HG02571 (cell line): ENCODE data around the gene HPCAL1.

Experiments used
- ATAC-seq: cut with Tn5 transposase; IDR thresholded peaks from one replicate; pipeline ENCODE4 v1.9.1; 2021; ENCODE audit warnings: mild to moderate bottlenecking, moderate library complexity; ENCODE audit not compliant: unreplicated experiment

Gene HPCAL1

DNA sequence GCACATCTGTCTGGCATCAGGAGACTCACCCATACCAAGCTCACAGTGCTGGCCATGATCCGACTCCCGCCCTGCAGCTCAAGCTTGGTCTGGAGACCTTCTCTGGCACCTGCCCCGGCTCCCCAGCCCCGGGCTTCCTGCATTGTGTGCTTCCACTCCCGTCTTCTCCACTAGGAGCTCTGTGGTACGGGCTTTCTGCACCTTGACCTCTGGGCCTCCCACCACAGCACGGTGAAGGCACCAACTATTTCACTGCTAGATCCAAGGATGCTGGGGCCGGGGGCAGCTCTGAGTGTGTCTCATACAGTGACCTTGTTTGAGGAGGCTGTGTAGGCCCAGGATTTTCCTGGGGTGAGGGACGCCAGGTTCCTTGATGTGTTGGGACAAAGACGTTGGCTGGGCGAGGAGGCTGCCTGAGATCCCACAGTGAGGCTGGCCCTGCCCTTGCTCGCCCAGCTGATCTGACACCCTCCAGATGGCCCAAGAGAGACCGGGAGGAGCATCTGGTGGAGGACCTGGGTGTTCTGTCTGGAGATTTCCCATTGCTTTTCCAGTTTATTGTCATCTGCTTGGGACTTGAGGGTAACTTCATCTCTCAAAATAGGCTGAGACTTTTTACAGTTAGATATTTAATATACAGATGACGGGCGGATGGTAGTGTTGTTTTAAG lies 64.0 kb downstream of the HPCAL1 start:
- no peak for ATAC-seq

DNA sequence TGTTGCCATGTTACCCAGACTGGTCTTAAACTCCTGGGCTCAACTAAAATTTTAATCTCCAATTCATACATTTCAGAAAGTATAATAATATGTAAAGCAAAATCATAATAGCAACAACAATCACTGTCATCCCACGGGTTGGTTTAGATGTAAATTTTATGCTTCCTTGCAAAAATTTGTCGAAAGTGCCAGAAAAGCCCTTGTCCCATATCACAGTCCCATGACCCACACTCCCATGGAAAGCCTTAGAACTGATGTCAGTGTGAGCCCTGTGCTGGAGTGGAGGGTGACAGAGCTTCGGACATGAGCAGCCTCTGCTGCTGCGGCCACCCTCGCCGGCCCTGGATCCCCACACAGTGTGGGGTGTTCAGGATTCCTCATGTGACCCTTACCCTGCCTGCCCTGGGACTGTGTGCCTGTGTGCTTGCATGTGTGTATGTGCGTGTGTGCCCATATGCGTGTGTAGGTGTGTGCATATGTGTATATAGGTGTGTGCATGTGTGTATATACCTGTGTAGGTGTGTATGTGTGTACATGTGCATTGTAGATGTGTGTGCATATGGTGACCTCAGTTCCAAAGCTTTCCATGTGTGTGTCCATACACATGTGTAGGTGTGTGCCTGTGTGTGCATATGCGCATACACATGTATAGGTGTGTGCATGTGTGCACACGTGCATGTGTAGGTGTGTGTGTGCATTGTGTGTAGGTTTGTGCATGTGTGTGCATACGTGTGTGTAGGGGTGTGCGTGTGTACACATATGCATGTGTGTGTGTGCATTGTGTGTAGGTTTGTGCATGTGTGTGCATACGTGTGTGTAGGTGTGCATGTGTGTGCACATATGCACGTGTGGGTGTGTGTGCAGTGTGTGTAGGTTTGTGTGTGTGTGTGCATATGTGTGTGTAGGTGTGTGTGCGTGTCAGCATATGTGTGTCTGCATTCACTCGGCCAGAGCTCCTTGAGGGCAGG lies 65.1 kb downstream of the HPCAL1 start:
- ATAC-seq = no peak

DNA sequence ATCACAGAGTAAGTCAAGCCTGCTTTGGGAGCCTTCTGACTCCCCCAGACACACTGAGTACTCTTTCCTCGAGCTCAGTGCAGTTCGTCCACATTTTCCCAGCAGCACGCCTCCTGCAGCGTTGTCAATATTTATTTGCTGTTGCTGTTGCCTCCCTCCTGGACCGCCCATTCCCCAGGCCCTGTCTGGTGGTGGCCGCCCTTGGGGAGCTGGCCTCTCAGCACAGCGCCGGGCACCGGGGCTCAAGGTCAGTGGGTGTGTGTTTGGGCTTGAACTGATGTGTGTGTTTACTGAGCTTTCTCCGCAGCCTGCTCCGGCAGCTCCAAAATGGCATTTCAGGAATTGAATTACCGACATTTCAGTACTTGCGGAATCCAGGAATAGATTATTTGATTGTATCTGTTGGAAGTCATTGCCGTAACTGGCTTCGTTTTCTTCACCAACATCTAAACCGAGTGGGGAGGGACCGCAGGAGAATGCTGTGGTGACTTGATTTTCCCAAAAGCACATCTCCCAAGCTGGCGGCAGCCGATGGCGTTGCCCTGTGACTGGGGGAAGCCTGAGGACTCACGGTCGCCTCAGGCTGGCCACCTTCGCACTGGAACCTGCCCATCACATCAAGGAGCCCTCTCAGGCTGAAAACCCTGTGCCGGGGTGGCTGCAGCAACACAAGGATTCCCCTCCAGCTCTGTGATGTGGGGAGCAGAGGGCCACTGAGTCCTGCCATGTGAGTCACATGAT lies 66.0 kb downstream of the HPCAL1 start:
- no peak for ATAC-seq

DNA sequence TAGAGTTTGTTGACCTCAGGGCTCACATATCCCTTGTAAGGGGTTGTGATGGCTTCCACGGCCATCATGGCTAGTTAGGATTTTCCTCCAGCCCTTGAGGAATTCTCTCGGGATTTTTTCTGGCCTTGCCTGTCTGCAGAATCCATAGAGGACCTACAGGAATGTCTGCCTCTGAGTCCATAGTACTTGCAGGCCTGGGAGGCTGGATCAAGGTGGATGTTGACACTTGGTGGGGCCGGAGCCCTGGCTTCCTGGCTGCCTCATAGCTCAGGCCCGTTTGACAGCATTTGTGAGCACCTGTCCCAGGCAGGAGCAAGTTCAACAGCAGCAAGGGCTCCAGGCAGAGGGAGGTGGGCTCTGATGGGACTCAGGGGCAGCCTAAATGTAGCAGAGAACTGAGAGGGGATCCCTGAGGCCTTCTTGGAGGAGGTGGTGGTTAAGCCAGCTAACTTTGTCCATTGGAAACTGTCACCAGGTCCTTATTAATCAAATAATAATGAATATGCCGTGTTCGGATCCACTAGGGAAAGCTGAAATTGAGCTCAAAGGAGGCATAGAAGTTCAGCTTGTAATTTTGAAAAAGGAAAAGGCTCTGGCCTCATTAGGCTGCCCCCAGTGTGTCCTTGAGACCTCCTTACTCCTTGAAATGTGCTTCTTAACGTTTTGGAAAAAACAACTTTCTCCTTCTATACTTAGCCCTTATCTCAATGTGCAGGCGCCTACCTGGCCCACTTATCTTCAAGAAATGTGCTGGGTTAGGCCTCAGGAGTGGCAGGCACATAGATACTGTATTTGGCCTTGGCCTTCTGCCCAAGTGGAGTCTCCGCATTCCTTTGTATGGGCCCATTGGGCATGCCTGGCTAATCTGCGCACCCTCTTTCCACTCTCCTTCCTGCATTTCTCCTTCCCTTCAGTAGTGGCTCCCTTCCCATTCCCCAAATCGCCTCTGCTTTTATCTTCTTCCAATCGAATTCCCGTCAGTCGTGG lies 66.9 kb downstream of the HPCAL1 start:
- ATAC-seq = no peak

DNA sequence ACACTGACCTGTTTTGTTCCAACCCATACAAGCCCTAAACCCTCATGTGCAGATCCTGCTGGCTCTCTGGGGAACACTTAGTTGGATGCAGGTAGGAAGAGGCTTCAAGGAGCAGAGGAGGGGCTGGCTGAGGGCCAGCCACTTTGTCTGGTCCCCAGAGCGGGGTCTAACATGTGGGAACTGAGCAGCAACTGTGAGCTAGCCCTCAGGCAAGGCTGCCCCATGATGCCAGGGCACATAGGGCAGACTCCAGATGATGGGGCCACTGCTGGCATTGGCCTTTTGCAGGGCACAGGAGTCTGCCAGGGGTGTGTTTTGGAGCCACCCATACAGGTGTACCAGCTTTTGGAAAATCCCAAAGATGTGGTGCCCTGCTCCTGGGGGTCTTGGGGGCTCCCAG lies 67.7 kb downstream of the HPCAL1 start:
- no peak for ATAC-seq

DNA sequence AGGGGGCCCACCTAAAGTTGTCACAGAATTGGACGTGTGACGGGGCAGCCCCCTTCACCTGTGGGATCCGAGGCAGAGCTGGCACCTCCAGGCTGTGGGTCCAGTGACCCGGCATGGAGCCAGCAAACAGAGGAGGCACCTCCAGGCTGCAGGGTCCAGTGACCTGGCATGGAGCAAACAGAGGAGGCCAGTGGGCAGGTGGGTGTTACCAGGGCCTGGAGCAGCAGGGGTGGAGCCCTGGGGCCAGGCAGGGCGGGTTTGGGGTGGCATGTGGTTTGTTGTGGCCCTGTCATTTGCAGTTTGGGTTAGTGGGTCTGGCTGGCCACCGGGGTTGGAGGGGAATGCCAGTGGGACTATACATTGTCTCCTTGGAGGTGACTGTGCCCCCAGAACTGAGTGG lies 68.2 kb downstream of the HPCAL1 start:
- ATAC-seq = no peak

DNA sequence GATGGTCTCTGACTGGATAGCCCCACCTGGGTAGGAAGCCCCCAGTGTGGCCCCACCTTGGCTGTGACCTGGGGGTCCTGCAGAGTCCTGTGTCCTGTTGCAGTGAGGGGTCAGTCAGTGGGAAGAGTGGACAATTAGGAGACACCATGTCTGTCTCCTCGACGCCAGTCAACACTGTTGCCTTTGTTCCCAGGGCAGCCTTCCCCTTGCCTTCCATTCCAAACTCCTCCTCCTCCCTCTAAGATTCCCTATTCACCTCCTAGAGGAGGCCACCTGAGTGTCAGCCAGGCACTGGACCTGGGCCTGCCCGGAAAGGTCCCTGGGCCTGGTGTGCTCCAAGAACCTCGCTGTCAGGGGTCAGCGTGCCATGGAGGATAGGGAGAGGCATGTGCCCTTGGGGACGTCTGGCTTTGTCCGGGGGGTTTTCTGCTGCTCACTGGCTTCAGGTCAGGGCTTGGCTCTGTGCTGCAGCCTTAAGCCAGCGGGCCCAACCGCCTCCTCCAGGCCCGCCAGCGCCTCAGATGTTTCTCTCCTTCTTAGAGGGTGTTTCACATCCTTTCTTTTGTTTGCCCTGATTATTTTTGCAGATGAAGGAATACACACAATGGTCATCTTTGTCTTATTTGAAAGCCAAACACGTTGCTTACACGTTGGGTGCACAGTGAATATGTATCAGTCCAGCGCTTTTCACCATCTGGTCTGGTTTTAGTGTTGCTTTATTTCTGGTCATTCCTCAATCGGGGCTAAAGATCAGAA lies 68.9 kb downstream of the HPCAL1 start:
- no peak for ATAC-seq

DNA sequence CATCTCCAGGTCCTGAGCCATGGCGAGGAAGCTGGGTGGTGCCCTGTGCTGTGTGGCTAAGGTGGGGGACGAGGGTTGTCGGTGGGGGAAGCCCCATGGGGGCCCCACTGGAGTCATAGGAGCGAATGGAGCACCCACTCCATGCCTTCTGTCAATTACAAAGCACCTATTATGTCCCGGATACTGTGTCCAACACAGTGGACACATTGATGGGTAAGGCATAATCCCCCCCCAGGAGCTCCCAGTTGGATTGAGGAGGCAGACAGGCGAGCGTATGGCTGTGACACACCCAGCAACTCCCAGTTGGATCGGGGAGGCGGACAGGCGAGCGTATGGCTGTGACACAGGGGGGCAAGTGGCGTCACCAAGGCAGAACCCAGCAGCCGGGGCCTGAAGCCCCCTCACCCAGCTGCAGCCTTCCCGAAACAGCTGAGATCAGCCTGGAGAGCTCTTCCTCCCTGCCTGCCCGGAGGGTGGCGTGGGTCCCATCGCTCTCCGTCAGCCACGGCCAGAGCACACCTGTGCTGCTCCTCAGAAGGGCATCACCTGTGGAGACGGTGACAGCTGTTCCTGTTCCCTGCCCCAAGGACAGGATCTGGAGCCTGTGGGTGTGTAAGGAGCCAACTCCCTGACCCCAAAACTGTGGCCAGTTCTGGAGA lies 69.6 kb downstream of the HPCAL1 start:
- ATAC-seq = no peak

DNA sequence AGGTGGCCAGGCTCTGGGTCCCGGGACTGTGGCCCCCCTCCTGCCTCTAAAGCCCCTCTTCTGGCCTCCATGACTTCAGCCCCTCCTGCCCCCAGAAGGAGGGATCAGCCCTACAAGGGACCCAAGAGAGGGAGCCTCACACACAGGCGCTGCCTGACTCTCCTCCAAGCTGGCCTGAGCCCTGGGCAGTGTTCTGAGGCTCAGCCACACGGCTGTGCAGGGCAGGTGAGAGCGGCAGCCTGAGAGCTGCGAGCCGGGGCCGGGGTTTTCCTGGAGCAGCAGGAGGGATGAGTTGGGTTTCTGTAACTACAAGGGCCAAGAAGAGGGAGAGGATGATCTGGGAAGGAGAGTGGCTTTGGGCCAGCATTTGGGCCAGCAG lies 70.1 kb downstream of the HPCAL1 start:
- ATAC-seq = no peak

DNA sequence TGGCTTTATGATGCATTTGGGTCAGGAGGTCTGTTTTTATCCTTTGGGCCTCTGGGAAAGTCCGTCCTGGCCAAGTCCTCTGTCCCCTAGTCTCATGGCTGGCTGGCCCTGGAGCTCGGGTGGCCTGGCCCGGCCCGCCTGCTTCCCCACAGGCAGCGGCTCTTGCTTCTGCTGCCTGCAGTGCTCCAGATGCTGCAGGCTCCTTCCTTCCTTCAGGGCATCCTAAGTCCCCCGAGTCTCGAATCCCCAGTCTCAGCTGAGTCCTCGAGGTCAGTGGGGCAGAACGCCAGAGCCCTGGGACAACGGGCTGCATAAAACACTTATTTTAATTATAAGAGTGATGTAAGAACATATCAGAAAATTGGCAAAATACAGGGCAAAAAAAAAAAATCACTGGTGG lies 71.2 kb downstream of the HPCAL1 start:
- ATAC-seq = no peak

DNA sequence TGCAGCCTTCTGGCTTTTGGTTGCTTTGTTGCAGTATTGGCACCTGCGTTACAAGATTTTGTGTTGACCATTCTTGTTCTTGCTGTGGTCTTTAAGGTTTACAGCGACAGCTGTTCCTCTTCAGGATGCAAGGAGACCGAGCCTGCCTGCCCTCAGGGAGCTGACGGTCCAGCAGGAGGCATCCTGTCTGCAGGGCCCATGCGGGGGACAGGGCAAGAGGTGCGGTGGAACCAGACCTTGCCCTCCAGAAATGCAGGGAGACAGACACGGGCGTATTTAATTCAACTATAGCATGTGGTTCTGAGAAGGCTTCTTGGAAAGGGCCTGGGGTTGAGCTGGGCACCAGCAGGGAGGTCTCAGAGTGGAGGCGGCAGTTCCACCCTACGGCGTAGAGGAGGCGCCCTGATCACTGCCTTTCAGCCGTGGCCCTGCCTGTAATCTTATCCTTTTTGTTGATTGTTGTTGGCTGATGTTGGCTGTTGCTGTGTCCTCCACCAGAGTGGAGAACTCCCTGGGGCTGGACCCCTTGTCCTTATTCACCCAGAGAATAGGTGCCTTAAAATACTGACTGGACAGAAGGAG lies 71.7 kb downstream of the HPCAL1 start:
- ATAC-seq = no peak

DNA sequence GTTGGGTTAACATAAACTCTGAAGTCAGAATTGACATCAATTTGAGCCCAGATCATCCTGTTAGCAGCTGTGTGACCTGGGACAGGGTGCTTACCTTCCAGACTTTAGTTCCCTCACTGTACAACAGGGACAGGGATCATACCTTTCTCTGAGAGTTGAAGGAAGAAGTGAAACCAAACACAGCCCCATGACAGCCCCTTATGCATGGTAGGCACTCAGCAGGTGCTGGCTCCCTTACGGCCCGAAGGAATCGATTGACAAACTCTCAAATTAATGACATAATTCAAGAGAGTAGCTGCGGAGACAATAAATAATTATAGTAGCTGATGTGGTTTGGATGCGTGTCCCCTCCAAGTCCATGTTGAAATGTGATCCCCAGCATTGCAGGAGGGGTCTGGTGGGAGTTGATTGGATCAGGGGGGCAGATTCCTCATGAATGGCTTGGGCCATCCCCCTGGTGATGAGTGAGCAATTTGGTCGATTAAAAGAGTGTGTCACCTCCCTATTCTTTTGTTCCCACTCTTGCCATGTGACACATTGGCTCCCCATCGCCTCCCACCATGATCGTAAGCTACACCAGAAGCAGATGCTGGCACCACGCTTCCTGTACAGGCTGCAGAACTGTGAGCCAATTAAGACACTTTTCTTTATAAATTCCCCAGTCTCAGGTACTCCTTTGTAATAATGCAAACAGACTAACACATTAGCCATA lies 73.0 kb downstream of the HPCAL1 start:
- peak; percentile 39 for ATAC-seq

DNA sequence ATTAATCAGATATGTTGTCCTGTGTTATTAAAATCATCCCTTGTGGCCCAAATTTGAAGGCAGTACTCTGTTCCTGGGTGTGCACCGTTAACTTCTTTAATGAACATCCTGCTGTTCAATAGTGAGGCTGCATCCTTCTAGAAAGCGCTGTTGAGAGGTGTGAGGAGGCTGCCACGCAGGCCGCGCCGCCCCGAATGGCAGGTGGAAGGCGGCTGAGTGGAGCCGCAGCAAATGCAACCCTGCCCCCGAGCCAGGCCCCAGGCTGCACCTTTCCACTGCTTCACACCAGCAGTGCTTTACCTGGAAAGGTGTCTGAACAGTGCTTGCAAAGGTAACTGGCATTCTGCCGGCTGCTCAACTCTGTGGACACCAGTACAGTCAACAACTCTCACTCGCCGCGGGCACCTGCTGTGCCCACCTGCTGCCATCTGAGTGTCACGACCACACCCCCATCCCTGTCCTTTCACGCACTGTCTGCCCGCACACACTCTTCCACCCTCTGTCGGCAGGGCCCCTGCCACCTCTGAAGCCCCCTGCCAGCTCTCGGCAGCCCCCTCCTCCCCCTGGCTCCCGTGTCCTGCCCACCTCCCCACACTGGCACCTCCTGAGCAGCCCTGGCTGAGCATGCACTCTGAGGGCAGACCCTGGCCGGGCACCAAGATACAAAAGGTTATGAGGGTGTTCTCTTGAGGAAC lies 74.5 kb downstream of the HPCAL1 start:
- ATAC-seq = no peak

DNA sequence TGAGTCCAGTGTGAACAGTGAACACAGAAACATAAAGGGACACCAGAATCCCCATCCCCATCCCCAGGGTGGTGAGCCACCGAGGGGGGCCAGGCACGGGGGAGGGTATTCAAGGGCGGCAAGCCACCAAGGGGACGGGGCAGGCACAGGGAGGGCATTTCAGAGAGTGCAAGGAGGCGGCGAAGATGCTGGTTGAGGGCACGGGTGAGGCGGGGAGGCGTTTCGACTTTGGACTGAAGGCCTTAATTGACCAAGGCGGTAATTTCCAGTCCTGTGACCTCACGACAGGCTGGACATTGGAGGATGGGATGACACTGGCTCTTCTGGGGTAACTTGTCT lies 75.0 kb downstream of the HPCAL1 start:
- no peak for ATAC-seq

DNA sequence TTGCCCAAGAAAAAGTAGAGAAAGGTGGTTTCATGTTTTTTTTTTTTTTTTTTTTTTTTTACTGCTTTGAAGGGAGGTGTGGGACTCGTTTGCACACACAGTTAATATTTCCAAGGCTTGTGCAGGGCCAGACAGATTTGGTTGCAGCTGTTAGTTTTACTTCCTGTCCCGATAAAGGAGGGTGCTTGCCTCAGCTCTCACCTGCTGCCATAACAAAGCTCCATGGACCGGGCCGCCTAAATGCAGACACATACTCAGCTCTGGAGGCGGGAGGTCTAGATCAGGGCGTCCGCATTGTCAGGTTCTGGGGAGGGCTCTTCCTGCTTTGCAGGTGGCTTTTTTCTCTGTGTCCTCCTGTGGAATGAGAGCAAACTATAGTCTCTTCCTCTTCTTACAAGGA lies 75.5 kb downstream of the HPCAL1 start:
- ATAC-seq = peak; percentile 69

DNA sequence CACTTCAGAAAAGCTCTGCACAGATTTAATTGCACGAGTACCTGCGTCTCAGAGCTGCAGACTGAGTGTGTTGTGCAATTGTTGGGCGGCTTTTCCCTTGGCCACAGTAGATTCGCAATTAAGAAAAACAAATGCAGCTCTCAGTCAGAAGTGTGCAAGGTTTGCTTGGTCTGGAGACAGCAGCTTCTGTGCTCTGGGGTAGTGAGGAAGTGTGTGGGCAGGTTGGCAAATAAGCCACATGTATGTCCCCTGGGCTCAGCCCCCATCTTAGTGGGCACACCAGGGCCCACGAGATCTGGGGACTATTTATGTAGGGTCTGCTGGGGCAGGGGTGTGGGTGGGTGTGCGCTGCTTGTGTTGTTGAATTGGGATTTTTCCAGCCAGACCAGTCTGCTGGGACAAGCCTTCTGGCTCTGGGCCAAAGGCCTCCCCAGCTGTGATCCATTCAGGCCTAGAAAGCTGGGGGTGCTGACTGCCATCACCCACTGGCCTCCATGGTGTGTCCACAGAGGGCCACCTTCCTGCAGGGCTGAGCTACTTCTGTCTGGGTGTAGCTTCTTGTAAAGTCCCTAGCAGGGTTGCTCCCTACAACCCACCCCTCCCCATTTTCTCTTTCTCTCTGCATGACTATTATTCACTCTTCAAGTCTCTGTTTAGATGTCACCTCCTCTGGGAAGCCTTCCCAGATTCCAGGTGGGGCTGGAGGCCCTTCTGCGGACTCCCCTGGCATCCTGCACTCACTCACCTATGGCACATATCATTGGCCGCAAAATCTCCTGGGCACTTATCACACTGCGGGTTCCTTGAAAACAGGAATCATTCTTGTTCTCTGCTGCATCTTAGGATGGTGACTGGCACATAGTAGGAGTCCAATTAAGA lies 77.6 kb downstream of the HPCAL1 start:
- no peak for ATAC-seq

DNA sequence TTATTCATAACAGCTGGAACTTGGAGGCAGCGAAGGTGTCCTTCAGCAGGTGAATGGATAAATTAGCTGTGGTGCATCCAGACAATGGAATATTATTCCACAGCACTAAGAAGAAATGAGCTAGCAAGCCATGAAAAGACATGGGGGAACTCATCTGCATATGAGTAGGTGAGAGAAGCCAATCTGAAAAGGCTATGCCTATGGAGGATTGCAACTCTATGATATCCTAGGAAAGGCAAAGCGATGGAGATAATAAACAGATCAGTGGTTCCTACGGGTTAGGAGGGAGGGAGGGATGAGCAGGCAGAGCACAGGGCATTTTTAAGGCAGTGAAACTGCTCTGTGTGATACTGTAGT lies 79.3 kb downstream of the HPCAL1 start:
- no peak for ATAC-seq
